GM12872 (cell line): ENCODE results near the gene CCNE1.

Experiments used
- CTCF ChIP-seq: IDR thresholded peaks from 3 replicates; pipeline ENCODE4 v1.5.1; 2011; ENCODE audit warnings: low read depth, mild to moderate bottlenecking, low read length, moderate library complexity; ENCODE audit not compliant: insufficient read depth

The CCNE1 gene

GRCh38 chr19:29805031-29805965 lies 6.5 kb upstream of the CCNE1 start:
- TF ChIP-seq CTCF = no peak

- TF ChIP-seq CTCF = no peak
Measured at GRCh38 chr19:29806098-29806866, 5.5 kb upstream of the CCNE1 start.

GRCh38 chr19:29807178-29807577 lies 4.6 kb upstream of the CCNE1 start:
- TF ChIP-seq CTCF = no peak

- TF ChIP-seq CTCF = no peak
Measured at GRCh38 chr19:29807870-29808405, 3.9 kb upstream of the CCNE1 start.

GRCh38 chr19:29809795-29810503 lies 1.8 kb upstream of the CCNE1 start:
- TF ChIP-seq CTCF = no peak

GRCh38 chr19:29810504-29810871 lies 1.3 kb upstream of the CCNE1 start:
- no peak for TF ChIP-seq CTCF
